Measurements from ENCODE around the gene SPRY1.

DNA sequence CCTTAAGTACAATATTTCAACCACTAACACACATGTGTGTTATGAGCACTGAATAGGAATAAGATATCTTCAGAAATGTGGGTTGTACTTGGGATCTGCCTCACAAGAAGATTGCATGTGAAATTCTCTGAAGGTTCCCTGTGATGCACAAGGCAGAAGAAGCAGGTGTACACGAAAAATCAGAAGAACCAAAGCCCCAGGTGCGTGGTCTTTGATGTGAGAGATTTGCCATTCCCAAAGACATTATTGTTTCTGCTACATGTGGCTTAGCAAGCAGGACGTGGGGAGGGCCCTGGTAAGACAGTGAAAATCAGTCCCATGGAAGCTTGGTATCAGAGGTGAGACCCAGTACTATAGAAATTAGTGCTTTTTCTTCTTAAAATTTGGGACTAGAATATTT, 13.0 kb upstream of the SPRY1 start:
- TF ChIP-seq CTCF (IDR thresholded peaks at IDR 0.05 in 2 of 3, conservative IDR thresholded peaks at IDR 0.05 in 1 of 3; ENCODE audit: insufficient read depth in 2 of 3, low read depth in 1 of 3, low read length in 3 of 3) = no peak
- no peak for TF ChIP-seq RFX5 (IDR thresholded peaks at IDR 0.05; ENCODE audit: low read depth, low read length)
- no peak for TF ChIP-seq SIN3A (IDR thresholded peaks at IDR 0.05; ENCODE audit: borderline replicate concordance in 2 of 2, control insufficient read depth in 1 of 2, low read depth in 2 of 2, low read length in 2 of 2)

All from K562 (cell line).